HG03095 (cell line): Measurements from ENCODE around the gene DOCK11.
"Not testable (repeated sequence)": the region's sequence is repeated elsewhere in the genome, so short reads cannot be mapped to it uniquely, and the experiment has no call there.

ENCODE experiments used
- ATAC-seq: cut with Tn5 transposase; IDR thresholded peaks from one replicate; pipeline ENCODE4 v1.9.1; 2021; ENCODE audit warnings: moderate library complexity; ENCODE audit not compliant: unreplicated experiment

DOCK11 gene

GRCh38 chrX:118729042-118729652, 233.5 kb downstream of the DOCK11 start:
- no peak for ATAC-seq

DNA sequence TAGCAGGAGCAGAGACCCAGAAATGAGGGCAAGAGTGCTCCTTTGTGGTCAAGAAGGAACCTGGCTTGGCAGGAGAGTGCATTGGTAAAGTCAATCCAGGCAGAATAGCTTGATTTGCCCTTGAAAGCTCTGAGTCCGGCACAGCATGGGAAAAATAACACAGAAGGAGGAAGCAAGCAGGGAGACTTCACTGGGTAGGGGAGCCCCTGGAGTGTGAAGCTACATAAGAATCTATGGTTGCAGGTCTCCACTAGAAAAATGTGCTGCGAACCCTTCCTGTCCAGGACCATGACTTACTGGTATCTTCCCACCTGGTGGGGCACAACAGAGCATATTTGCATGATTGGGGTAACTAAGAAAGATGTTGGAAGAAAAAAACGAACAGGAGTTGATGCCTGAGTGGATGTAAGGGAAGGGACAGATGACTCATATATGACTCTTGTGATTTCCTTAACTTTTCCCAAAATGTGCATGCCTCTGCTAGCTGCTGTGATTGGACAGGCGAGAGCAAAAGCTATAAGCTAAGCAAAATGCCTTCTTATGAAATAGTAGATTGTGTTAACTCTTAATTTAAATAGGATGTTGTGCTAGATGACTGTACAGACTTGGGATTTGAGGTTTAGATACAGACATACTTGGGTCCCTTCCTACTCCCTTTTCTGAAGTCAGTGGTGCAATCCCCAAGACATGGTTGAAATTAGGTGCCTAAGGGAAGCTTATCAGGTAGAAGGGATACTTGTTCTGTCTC, 235.1 kb downstream of the DOCK11 start:
- ATAC-seq: no peak

GRCh38 chrX:118732551-118732950, 236.9 kb downstream of the DOCK11 start:
- not testable (repeated sequence) for ATAC-seq

DNA sequence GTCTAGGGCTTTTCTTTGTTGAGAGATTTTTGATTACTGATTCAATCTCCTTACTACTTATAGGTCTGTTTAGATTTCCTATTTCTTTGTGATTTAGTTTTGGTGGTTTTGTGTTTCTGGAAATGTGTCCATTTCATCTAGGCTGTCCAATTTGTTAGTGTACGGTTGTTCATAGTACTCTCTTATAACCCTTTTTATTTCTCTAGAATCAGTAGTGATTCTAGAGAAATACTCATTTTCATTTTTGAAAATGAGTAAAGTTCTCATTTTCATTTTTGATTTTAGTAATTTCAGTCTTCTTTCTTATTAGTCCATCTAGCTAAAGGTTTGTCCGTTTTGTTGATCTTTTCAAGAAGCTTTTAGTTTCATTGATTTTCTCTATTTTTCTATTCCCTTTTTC, 239.3 kb downstream of the DOCK11 start:
- no peak for ATAC-seq
